ENCODE data around the gene LETMD1.

DNA sequence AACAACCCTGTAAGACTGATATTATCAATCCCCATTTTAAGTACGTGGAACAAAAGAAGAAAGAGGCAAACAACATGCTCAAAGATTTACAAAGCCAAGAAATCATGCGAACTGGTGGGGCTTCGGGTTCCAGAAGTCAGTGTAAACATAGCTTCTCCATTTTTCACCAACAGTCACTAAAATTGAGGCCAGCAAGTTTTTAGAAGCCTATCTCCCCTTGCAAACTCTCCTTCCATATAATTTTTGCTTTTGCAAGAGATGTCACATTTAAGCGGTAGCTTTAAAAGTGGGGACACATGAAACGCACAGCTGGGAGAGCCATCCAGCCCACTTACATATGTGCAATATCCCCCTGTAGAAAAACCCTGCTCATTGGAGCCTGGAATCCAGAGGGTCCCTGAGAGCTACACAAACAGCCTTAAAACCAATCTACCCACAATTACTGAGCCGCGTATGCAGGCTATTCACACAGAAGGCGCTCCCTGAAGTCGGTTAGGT lies 22.7 kb upstream of the LETMD1 start:
- TF ChIP-seq, protein P1, sequence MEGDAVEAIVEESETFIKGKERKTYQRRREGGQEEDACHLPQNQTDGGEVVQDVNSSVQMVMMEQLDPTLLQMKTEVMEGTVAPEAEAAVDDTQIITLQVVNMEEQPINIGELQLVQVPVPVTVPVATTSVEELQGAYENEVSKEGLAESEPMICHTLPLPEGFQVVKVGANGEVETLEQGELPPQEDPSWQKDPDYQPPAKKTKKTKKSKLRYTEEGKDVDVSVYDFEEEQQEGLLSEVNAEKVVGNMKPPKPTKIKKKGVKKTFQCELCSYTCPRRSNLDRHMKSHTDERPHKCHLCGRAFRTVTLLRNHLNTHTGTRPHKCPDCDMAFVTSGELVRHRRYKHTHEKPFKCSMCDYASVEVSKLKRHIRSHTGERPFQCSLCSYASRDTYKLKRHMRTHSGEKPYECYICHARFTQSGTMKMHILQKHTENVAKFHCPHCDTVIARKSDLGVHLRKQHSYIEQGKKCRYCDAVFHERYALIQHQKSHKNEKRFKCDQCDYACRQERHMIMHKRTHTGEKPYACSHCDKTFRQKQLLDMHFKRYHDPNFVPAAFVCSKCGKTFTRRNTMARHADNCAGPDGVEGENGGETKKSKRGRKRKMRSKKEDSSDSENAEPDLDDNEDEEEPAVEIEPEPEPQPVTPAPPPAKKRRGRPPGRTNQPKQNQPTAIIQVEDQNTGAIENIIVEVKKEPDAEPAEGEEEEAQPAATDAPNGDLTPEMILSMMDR (IDR thresholded peaks at IDR 0.05), result no peak
- no peak for TF ChIP-seq EZH2 (IDR thresholded peaks at IDR 0.05; ENCODE audit: borderline replicate concordance, insufficient read depth, low read depth, low read length, poor library complexity, severe bottlenecking)

All from B cell (primary cell).